GM10847 (cell line): ENCODE measurements around the gene DRD4.

Experiments
- POLR2A ChIP-seq: IDR thresholded peaks from 2 replicates; pipeline ENCODE4 v1.6.1; 2011; ENCODE audit not compliant: insufficient read length; ENCODE audit errors: extremely low read depth

Gene DRD4

DNA sequence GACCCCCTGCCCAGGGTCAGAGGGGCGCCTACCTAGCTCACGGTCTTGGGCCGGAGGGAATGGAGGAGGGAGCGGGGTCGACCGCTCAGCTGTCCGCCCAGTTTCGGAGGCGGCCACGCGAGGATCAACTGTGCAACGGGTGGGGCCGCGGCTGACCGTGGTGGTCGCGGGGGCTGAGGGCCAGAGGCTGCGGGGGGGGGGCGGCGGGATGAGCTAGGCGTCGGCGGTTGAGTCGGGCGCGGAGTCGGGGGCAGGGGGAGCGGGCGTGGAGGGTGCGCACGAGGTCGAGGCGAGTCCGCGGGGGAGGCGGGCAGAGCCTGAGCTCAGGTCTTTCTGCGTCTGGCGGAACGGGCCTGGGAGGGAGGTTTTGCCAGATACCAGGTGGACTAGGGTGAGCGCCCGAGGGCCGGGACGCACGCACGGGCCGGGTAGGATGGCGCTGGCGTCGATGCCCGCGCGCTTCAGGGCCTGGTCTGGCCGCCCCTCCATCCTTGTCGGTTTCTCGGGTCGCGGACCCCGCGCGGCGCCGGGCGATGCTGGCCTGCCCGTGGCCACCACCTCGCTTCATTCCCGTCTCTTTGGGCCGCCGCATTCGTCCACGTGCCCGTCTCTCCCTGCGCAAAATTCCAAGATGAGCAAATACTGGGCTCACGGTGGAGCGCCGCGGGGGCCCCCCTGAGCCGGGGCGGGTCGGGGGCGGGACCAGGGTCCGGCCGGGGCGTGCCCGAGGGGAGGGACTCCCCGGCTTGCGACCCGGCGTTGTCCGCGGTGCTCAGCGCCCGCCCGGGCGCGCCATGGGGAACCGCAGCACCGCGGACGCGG is at the start of gene DRD4:
TSS of gene DRD4 (plus strand) at position 759 of the 822 bp plus-strand sequence. CDS start at position 795, 36 bp downstream.
- no peak for TF ChIP-seq POLR2A

DNA sequence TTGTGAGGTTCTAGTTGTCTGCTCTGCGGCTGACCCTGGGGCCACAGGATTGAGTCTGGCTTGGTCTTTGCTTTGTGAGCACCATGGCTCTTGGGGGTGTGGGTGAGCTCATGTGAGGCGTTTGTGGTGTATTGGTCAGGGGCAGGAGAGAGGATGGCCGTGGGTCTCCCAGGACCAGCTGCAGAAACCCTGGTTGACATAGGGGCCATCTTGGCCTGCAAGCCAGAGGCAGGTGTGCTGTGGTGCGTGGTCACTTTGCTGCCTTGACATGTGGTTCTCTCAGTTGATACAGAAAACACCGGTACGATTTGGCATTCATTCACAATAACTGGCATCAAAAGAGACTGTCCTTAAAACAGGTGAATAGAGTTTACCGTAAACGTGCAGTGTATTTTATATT is 49.5 kb upstream of the DRD4 start:
- no peak for TF ChIP-seq POLR2A

DNA sequence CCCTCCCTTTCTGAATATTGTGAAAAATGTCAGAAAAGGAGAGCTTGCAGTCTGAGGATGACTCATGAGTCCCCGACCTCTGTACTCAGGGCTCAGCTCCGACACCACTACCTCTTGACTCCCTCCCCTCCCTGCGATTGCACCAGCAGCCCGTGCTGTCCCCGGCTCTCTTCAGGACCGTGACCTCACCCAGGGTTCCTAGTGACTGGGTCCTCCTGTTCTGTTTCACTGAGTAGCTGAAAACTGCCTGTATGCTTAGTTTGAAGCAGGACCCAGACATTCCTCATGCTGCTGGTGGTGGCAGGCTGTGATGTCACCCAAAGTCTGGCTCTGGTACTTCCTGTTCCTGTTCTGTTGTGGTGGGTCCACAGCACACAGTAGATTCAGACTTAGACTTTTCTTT is 49.1 kb upstream of the DRD4 start:
- TF ChIP-seq POLR2A, result no peak

DNA sequence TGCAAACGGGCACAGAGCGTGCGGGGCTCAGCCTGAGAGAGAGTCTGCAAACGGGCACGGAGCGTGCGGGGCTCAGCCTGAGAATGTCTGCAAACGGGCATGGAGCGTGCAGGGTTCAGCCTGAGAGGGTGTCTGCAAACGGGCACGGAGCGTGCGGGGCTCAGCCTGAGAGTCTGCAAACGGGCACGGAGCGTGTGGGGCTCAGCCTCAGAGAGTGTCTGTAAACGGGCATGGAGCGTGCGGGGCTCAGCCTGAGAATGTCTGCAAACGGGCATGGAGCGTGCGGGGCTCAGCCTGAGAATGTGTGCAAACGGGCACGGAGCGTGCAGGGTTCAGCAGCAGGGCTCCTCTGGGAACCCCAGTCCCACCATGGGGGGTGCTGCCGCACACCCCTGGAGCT is 47.3 kb upstream of the DRD4 start:
- TF ChIP-seq POLR2A, result no peak

DNA sequence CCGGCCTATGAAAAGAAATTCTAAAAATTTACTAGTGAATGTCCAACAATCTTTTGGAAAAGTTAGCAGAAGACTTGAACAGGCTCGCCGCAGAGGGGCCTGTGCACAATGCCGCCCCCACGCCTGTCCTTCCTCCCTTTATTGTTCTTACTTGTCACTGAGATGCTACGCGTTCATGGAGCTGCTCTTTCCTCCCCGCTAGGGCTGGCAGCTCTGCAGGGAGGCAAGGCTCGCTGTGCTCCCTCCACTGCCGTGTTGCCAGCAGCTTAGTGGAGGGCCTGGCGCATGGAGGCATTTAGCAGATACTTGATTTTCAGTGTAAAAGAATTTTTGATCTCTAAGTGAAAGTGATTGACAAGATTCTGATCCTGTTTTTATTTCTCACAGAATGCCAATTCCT is 46.1 kb upstream of the DRD4 start:
- no peak for TF ChIP-seq POLR2A

DNA sequence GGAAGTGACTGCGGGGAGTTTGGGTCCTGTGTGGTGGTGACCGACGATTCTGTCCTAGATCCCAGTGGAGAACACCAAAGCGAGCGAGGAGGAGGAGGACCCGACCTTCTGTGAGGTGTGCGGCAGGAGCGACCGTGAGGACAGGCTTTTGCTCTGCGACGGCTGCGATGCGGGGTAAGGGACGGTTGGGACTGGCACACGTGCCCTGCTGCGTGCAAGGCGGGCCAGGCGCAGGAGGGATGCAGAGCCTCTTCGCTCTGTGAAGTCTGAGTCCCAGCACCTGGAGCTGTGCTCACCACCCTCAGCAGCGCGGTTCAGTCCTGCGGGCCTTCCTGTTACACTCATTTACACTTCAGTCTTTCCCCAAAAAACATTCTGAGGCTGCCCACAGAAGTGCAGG is 44.6 kb upstream of the DRD4 start:
- TF ChIP-seq POLR2A, result no peak

DNA sequence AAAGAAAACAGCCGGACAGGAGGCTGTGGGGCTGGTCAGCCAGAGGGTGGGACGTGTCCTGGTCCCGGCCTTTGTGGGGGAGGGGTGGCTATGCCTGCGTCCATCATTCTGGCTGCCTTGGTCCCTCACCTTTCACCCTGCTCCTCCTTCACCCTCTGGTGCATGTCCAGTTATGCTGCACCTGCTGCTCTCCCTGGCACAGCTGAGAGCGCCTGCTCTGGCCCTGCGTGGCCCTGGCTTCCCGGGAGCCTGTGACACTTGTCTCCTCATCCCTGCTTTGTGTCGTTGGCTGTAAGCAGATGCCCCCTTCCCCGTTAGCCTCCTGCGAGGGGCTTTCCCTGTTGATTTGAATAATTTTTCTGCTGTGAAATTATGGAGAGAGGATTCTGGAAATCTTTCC is 44.2 kb upstream of the DRD4 start:
- no peak for TF ChIP-seq POLR2A

DNA sequence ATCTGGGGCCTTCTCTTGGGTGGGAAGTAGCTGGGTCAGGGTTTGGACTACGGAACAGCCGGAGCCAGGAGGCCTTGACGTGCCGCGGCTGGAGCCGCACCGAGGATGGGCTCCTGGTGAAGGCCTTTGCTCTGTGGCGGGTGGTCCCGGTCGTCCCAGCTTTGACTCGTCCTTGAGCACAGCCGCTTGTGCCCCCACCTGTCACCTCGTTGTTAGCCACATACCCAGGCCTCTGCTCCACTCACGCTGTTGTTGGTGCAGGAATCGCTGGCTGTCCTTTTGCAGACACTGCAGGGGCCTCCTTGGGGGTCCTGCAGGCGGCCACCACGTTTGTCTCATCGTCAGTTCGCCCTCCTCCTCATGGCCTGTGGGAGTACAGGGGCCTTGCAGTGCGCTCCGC is 43.7 kb upstream of the DRD4 start:
- TF ChIP-seq POLR2A, result no peak

DNA sequence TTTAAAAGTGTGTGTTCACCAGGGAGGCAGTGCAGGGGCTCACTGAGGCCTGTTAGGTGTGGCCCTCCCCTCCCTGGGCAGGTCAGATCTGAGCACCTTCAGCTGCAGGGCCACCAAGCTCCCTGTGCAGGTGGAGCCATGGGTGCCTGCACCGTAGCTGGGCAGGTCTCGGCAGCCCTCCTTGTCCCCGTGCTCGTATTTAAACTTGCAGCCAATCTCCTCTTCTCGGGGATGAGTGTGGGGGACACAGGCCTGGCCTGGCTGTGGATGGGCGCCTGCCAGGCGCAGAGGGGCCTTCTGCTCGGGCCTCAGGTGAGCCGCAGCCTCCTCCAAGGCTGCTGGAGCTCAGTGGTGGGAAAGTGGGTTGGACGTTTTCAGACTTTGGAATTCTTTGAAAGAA is 41.7 kb upstream of the DRD4 start:
- no peak for TF ChIP-seq POLR2A

DNA sequence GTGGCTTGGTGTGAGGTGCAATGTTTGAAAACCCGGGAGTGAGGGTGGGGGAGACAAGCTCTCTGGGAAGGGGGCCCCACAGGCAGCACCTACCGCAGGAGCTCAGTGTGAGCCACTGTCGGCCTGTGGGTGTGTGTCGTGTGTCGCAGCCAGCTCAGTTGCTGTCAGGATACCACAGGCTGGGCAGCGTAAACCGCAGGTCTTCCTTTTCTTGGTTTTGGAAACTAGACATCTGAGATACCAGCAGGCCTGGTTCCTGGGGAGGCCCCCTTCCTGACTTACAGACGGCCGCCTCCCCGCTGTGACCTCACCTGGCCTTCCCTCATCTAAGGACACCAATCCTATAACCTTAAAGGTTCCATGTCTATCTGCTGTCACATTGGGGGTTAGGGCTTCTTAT is 40.7 kb upstream of the DRD4 start:
- TF ChIP-seq POLR2A, result no peak

DNA sequence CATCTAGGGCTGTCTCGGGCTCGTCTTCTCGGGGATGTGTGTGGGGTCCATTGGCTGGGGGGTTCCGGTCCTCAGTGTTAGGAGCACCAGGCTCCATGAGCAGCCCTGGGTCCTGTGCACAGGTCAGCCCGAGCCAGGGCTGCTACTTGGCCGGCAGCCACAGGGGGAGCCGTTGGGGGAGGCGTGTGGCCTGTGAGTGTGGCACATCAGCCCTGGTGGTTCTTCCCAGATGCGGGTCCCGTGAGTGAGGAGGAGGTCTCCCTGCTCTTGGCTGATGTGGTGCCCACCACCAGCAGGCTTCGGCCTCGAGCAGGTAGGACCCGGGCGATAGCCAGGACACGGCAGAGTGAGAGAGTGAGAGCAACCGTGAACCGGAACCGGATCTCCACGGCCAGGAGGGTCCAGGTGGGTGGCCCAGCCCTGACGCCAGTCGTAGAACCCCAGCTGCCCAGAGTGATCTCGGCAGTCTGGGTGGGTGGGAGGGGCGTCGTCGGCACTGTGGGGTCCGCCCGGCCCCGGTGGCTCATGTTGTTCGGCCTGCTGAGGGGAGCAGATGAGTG is 39.8 kb upstream of the DRD4 start:
- TF ChIP-seq POLR2A, result no peak

DNA sequence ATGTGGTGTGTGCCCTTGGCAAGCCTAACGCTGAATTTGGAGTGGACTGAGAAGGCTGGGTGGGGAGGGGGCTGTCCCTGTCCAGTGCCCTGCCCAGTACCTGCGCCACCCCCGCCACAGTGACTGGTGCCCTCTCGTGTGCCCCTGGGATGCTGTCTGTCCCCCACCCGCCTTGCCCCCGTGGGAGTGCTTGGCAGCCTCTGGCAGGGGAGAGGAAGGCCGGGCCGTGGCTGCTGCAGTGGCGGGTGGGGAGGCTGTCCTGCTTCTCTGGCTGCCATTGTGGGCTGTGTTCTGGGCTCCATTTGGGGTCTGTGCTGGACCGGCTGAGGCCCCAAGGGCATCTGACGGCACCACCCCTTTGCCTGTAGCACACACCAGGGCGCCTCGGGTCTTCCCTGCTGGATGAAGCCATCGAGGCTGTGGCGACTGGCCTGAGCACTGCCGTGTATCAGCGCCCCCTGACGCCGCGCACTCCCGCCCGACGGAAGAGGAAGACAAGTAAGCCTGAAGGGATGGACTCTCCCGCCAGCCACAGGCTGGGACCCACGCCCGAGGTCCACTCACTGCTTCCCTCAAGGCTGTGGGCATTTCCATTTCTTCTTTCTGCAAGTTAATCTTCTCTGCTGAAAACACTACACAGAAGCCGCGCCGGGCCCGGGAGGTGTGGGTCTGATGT is 38.9 kb upstream of the DRD4 start:
- no peak for TF ChIP-seq POLR2A

DNA sequence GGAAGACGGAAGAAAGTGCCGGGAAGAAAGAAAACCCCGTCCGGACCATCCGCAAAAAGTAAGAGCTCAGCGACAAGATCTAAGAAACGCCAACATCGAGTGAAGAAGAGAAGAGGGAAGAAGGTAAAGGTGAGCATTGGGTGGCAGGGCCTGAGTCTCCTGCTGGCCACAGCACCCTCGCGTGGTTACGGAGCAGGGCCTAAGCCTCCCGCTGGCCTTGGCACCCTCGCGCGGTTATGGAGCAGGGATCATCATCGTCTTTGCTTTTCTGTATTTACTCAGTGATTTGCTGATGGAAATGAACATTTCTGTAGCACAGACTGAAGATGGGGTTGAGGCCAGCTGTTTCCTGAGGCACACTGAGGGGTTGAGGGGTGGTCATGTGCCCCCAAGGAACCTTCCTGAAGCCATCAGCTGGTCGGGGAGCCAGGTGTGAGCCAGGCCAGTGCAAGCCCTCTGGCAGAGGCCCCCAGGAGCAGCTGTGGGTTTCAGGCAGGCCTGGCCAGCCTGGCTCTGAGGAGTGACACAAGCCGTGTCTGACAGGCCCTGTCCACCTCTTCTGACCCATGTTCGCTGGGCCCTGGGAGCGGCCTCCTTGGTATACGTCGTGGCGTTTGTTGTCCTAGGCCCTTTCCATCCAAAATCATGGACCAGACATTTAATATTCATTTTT is 35.4 kb upstream of the DRD4 start:
- TF ChIP-seq POLR2A, result no peak

DNA sequence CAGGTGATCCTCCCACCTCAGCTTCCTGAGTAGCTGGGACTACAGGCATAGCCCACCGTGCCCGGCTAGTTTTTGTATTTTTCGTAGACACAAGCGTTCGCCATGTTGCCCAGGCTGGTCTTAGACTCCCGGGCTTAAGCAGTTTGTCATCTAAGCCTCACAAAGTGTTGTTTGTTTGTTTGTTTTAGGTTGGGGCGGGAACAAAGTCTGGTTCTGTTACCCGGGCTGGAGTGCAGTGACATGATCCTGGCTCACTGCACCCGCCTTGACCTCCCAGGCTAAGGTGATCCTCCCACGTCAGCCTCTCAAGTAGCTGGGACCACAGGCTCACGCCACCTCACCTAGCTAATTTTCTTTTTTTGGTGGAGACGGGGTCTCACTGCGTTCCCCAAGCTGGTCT is 33.9 kb upstream of the DRD4 start:
- no peak for TF ChIP-seq POLR2A

DNA sequence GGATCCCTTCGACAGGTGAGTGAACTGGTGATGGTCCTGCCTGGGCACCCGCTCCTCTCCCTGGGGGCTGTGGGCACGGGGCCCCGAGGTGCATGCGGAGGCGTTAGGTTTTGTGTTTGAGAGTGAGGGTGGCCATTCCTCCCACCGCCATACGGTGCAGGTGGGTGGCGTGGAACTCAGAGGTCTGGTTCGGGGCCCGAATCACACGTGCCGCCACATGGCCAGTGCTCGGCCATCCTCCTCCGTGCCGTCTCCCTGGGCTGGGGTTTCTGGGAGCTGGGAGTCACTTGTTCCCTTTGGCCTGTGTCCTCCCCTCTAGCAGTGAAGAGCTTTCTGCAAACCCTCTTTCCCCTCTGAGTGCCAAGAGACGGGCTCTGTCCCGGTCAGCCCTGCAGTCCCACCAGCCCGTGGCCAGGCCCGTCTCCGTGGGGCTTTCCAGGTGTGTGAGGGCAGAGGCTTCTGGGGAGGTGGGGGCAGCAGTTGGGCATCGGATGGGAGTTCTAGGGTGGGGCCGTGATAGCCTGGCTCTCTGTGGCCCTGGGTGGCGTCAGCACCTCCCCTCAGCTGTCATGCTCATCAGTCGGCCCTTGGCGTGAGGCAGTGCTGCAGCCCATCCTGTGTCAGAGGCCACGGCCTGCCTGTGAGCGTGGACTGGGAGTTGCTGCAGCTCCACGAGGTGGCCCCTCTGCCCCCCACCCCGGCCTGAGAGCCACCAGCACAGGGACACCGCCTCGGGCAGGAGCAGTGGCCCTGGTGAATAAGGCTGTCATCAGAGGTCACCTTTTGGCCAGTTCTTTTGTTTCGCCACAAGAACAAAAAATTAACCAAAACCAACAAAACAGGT is 31.6 kb upstream of the DRD4 start:
- no peak for TF ChIP-seq POLR2A
